ENCODE results near the gene MACROD2.

Gene MACROD2

DNA sequence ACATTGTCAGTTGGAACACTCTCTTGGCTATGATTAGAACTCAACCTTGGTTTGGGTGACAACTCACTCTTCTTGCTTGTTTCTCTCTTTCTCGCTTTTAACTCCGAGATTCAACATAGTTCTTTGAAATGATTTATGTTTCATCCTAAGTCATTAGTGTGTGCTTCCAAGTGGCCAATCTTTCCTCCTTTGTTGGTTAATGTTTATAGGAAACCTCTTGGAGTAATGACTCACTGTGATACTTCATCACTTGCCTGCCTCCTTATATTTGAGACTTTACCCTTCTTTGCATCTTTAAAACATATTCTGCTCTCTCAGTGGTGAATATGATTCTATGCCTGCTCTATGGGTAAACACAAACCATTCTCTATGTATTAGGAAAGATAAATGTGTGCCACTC is 621.8 kb downstream of the MACROD2 start:
- peak; percentile 28 for DNase-seq (ENCODE audit: low read depth)
- H3K4me3 ChIP-seq (ENCODE audit: control insufficient read depth, low read depth, low read length), result no peak overlapping the region
- TF ChIP-seq CTCF (conservative IDR thresholded peaks at IDR 0.05; ENCODE audit: control insufficient read depth, insufficient read depth, low read depth, low read length), result no peak

DNA sequence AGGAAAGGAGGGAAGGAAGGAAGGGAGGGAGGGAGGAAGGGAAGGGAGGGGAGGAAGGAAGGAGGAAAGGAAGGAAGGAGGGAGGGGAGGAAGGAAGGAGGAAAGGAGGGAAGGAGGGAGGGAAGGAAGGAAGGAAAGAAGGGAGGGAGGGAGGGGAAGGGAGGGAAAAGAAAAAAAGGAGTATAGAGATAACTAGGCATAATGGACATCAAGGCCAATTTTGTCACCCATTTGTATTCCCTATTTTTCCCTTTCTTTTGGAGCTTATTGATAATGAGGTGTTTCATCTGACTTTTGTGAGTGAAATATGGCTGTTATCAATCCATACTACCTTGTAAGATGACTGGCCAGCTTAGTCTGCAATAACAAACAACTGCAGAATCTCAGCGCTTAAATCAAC is 624.1 kb downstream of the MACROD2 start:
- no peak for DNase-seq (ENCODE audit: low read depth)
- TF ChIP-seq CTCF (conservative IDR thresholded peaks at IDR 0.05; ENCODE audit: control insufficient read depth, insufficient read depth, low read depth, low read length), result no peak
- H3K4me3 ChIP-seq (ENCODE audit: control insufficient read depth, low read depth, low read length), result no peak overlapping the region

GRCh38 chr20:14622796-14623195 is 627.5 kb downstream of the MACROD2 start:
- TF ChIP-seq CTCF (conservative IDR thresholded peaks at IDR 0.05; ENCODE audit: control insufficient read depth, insufficient read depth, low read depth, low read length), result peak; percentile 34
- H3K4me3 ChIP-seq (ENCODE audit: control insufficient read depth, low read depth, low read length), result no peak overlapping the region
- peak; percentile 73 for DNase-seq (ENCODE audit: low read depth)

- TF ChIP-seq CTCF (conservative IDR thresholded peaks at IDR 0.05; ENCODE audit: control insufficient read depth, insufficient read depth, low read depth, low read length), result no peak
- no peak overlapping the region for H3K4me3 ChIP-seq (ENCODE audit: control insufficient read depth, low read depth, low read length)
- no peak for DNase-seq (ENCODE audit: low read depth)
Measured at GRCh38 chr20:14631011-14631410, 635.7 kb downstream of the MACROD2 start.

DNA sequence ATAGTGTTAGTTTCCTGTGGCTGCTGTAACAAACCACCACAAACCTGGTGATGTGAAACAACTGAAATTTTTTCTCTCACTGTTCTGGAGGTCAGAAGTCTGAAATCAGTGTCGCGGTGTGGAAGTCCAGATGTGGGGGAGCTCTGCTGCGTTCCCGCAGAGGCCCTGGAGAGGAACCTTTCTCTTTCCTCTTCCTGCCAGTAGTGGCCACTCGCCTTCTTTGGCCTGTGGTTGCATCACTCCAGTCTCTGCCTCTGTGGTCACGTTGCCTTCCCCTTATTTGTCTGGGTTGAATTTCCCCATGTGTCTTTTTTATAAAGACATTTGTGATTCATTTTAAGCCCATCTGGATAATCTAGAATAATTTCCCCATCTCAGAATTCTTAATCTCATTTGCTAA is 637.6 kb downstream of the MACROD2 start:
- DNase-seq (ENCODE audit: low read depth), result peak; percentile 48
- TF ChIP-seq CTCF (conservative IDR thresholded peaks at IDR 0.05; ENCODE audit: control insufficient read depth, insufficient read depth, low read depth, low read length), result peak; percentile 28
- H3K4me3 ChIP-seq (ENCODE audit: control insufficient read depth, low read depth, low read length), result no peak overlapping the region

GRCh38 chr20:14633507-14633906 is 638.2 kb downstream of the MACROD2 start:
- DNase-seq (ENCODE audit: low read depth), result peak; percentile 61
- no peak overlapping the region for H3K4me3 ChIP-seq (ENCODE audit: control insufficient read depth, low read depth, low read length)
- TF ChIP-seq CTCF (conservative IDR thresholded peaks at IDR 0.05; ENCODE audit: control insufficient read depth, insufficient read depth, low read depth, low read length), result no peak

DNA sequence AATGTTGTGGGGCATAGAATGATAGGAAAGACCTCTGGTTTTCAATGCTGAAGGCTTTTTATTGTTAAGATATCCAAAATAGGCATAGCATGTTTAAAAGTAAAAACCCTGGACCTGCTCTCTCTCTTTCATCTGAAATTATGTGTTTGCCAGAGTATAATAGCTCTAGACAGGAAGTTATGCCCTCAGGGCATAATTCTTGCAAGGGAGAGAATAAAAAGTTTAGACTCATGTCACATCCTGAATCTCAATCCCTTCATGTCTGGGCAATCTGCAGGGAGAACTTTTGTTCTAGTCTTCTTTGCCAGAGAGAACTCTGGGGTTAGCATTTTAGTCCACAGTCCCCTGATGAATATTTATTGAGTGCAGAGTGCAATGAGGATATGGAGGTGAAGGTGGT is 639.3 kb downstream of the MACROD2 start:
- TF ChIP-seq CTCF (conservative IDR thresholded peaks at IDR 0.05; ENCODE audit: control insufficient read depth, insufficient read depth, low read depth, low read length), result no peak

More for the DNA sequence above, 639.3 kb downstream of the MACROD2 start:
- no peak for DNase-seq (ENCODE audit: low read depth)
- no peak overlapping the region for H3K4me3 ChIP-seq (ENCODE audit: control insufficient read depth, low read depth, low read length)
